ENCODE results near the gene C11orf65.

C11orf65 gene

GRCh38 chr11:108467091-108467823 is at the start of gene C11orf65:
Gene C11orf65 (minus strand): TSS chr11:108467529. CDS start chr11:108461559, 5,970 bp downstream.
- peak; percentile 96 for DNase-seq

GRCh38 chr11:108516125-108516524 is 48.8 kb upstream of the C11orf65 start:
- DNase-seq: no peak

GRCh38 chr11:108512708-108513107 is 45.4 kb upstream of the C11orf65 start:
- no peak for DNase-seq

DNA sequence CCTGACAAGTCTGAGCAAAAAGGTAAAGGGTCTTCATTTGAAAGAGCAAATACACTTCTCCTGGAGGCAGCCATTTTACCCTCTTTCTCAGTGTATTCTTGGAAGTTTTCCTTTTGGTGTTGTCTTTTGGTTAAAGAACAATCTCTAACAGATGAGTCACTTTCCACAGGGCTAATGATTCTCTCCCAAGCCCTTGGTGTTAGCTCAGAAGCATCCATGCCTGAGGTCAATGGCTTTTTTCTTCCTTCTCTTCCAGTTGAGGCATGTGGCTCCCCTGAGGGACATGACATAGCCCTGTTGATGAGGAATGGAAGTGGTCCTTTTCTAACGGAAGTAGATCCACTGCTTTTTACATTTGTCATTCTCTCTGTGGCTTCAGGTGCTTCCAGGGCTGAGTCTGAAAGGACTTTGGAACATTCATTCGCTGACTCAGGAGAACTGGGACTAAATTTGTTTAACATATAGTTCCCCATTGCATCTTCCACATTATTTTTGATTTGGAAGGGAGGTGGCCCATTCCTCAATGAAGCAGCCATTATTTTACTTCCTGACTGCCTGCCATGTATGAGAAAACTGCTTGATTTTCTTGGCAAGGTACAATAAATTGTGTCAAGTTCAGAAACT is 44.6 kb upstream of the C11orf65 start:
- no peak for DNase-seq

DNA sequence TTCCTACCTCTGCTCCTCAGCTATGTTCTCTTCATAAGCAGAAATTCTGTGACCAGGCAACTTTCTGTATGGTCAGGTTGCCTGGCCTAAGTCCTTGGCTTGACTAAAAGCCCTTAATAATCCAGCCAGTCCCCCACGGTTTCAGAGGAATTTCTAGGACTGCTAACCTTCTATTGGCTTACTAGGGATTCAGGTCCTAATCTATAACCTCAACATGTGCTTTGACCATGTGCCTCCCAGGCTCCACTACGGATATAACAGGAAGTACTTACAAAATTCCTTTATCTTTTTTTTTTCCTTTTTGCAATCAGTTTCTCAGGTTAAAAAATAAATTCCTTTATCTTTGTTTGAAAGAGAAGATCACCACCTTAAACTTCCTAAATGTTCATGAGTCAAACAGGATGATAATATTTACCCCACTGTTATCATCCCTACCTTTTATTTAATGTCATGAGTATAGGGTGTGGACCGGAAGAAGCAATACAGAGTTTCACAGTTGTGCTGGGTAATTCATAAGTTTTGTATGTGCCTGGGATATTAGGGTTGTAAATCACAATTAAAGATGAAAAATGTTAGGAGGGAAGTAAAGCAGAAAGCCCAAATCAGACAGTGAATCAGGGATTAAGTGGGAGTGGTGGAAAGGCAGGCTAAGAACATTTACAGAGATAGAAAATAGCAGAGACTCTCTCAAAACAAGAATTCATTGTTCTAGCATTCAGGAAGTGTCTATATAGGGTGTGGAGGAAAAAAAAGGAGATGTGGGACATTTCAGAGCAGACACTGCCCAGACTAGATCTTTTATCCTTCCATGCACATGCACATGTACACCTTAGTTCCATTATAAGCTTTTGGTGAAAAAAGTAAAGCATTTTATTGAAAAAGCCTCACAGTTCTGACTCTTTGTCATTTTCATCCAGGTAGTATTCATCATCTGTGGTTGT is 41.6 kb upstream of the C11orf65 start:
- no peak for DNase-seq

DNA sequence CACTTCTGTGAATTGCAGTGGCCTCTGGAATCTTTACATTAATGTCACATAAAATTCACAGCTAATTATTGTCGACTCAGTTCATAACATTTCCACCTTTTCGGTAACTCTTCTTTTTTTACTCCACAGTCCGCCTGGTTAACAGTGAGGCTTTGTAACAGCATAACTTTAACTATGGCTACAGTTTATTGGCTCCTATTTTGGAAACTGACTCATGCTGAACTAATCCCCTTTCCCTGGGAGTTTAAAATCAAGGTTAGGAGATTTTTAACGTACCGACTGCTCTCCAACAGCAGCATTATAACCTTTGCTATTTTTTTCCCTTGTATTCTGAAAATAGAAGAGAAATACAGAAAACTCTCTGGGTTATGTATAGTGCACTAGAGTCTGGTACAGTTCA is 34.1 kb upstream of the C11orf65 start:
- DNase-seq: no peak

GRCh38 chr11:108500721-108501120 is 33.4 kb upstream of the C11orf65 start:
- DNase-seq: no peak

- no peak for DNase-seq
Observed at GRCh38 chr11:108500169-108500568, 32.8 kb upstream of the C11orf65 start.

GRCh38 chr11:108498816-108499408 is 31.6 kb upstream of the C11orf65 start:
- no peak for DNase-seq

DNA sequence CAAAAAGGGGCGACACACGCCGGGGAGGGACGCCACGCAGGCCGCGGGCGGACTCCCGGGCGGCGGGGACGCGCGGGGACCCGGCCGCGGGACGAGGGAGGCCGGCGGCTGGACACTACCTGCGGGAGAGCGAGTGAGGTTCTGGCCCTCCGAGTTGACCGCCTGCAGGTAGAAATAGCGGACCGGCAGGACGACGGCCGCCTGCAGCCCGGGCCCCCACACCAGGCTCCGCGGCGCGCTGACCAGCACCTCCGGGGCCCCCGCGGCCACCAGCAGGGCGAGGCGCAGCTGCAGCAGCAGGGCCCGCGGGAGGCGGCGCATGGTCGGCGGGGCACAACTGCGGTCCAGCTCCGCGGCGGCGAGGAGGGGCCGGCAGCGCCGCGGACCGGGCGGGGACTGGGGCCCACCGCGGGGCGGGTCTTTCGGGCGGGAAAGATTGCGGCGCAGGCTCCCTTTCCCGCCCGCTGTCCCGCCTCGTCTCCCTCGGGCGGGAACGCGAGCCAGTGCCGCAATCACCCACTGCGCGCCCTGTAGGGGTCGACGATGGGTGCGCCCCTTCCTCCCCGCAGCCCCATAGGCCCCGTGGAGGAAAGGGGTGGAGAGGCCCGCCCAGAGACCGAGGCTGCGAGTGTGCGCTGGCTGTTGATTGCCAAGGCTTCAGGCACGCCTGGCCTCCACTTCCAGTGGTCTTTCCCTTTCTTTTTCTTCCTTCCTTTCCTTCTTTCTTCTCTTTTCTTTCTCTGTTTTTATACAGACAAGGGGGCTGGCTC is 30.9 kb upstream of the C11orf65 start, which contains the start of gene POGLUT3:
Gene POGLUT3 (minus strand): TSS at position 339 of the 770 bp plus-strand sequence. CDS start 18 bp downstream, at position 321.
- DNase-seq: peak; percentile 27

- DNase-seq: peak; percentile 86
Observed at GRCh38 chr11:108497317-108498045, 30.2 kb upstream of the C11orf65 start.

GRCh38 chr11:108496643-108497256 is 29.4 kb upstream of the C11orf65 start:
- DNase-seq: no peak

GRCh38 chr11:108495326-108495725 is 28.0 kb upstream of the C11orf65 start:
- DNase-seq: no peak

DNA sequence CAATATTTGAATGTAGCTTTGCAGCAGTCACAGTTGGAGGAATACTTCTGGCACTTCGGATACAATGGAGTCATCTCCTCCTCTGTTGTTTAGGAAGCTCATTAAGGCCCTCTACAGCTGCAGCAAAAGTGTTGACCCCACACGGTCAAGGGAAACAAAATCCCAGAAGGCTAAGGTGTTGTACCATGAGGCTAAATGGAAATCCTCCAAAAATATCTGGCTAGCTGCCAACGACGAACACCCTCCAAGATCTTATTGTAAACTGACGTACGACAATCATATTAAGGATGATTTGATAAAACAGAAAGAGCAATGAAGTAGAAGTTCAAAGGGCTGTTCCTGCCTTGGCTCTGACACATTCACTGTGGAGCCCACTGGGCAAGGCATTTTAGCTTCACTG is 26.9 kb upstream of the C11orf65 start:
- DNase-seq: no peak

GRCh38 chr11:108491936-108492335 is 24.6 kb upstream of the C11orf65 start:
- DNase-seq: no peak

GRCh38 chr11:108486828-108487227 is 19.5 kb upstream of the C11orf65 start:
- no peak for DNase-seq

- DNase-seq: no peak
Observed at GRCh38 chr11:108486331-108486730, 19.0 kb upstream of the C11orf65 start.

DNA sequence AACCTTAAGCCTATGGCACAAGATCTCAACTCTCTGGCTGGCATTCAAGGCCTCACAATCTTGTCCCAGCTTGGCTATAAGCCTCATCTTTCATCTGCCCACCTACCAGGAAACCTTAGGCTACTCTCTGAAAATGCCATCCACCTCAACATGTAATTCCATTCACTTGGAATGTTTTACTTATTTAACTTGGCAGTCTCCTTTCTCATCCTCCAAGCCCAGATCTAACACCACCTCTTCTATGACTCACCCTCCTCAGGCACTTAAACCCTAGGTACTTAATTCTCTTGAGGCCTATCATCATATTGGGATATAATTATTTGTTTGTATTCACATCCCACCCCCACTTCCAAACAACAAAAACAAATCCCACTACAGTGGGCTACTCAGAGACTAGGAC is 15.8 kb upstream of the C11orf65 start:
- no peak for DNase-seq

- DNase-seq: no peak
Observed at GRCh38 chr11:108474664-108475463, 7.5 kb upstream of the C11orf65 start.

GRCh38 chr11:108472681-108473080 is 5.4 kb upstream of the C11orf65 start:
- DNase-seq: no peak
